ENCODE results near the gene CCDC167.
"Not testable (repeated sequence)": the region's sequence is repeated elsewhere in the genome, so short reads cannot be mapped to it uniquely, and the experiment has no call there.

CCDC167 gene

GRCh38 chr6:37459981-37460800 is 39.5 kb downstream of the CCDC167 start:
- no peak for DNase-seq

- DNase-seq = no peak
Measured at GRCh38 chr6:37456816-37457560, 42.7 kb downstream of the CCDC167 start.

GRCh38 chr6:37456126-37456525 is 43.6 kb downstream of the CCDC167 start:
- DNase-seq = no peak

GRCh38 chr6:37454420-37455140 is 45.1 kb downstream of the CCDC167 start:
- no peak for DNase-seq

- DNase-seq = no peak
Measured at GRCh38 chr6:37452522-37452921, 47.2 kb downstream of the CCDC167 start.

GRCh38 chr6:37451441-37452193 is 48.1 kb downstream of the CCDC167 start:
- no peak for DNase-seq

DNA sequence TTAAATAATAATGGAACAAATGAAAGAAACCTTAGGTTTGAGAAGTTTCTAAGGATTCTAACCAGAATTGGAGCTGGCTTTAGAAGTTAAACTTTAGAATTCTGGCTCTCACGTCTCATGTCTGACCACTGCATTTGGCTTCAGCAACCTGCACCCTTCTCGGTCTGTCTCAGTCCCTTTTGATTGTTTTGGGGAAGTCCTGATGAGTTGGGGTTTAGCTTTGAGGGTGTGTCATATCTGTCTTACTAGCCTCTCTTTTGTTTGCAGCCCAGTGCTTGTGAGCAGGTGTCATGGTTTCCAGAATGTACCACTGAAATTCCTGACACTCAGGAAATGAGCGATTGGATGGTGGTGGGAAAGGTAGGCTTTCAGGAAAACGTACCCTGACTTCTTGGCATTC is 49.7 kb downstream of the CCDC167 start:
- DNase-seq = no peak

DNA sequence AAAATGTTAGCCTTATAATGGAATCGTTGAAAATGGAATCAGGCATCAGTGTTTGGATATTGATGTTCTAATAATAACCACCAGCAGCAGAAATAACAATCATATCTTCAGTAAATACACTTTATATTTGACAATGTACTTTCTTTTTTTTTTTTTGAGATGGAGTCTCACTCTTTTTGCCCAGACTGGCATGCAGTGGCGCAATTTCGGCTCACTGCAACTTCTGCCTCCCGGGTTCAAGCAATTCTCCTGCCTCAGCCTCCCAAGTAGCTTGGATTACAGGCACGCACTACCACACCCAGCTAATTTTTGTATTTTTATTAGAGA is 56.5 kb downstream of the CCDC167 start:
- not testable (repeated sequence) for DNase-seq

DNA sequence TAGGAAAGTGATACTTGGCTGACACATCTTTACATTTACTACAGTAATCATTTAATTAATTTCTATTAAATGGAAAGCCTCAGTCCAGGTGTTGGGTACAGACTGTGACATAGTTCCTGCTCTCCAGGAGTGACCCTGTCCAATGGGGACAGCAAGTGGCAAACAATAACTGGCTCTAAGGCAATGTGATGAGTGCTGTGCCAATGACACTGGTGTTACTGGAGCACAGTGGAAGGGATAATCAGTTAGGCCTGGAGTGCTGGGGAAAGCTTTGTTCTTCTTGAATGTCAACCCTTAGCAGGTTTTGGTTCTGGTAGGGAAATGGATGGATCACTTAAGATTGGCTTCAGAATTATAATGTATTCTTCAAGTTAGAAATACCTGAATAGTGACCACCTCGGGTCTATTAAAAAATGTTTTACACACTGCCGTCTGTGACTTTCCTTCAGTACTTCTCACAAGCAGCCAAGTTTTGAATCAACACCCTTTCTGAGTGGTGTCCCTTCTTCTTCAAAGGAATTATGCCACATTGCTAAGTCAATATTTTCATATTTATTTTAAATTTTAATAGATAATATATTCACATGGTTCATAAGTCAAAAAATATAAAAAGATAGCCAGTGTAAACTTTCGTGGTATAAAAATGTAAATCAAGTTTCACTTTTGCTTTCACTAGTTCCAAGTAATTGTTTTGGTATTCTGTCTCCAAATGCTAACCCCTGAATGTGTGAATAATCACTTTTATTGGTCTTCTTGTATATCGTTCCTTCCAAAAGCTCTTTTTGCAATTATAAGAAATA is 57.1 kb downstream of the CCDC167 start:
- DNase-seq = no peak

- no peak for DNase-seq
Measured at GRCh38 chr6:37441651-37442050, 58.0 kb downstream of the CCDC167 start.

DNA sequence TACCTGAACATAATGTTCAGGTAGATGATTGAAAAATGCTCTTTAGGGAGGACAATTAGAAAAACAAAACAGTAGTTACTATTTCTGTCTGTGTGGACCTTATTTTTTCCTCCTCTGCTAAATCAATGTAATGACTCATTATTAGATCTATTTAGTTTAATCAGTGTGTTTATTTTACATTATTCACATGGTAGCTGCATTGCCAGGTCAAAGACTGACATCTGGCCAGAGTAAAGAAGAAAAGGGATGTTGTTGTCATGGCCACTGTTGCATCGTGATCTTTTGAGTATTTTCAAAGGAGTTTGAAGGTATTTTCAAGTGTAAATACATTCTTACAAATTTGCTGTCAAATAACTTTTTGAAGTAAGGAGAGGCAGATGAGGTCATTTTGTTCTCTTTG is 60.8 kb downstream of the CCDC167 start:
- no peak for DNase-seq

GRCh38 chr6:37435816-37436215 is 63.9 kb downstream of the CCDC167 start:
- no peak for DNase-seq

DNA sequence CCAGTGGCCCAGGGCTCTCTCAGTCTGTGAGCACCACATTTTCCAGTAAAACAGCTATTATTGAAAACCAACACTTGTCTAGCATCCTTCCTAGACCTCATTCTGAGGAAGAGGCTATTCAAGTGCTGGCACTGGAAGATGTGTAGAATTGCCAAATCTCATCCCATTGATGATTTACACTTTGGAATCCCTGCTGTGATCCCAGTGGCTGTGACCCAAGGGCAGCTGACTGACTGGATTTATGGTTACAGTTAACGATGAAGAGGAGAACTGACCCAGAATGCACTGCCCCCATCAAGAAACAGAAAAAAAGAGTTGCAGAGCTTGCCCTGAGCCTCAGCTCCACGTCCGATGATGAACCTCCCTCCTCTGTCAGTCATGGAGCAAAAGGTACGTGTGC is 64.3 kb downstream of the CCDC167 start:
- no peak for DNase-seq

DNA sequence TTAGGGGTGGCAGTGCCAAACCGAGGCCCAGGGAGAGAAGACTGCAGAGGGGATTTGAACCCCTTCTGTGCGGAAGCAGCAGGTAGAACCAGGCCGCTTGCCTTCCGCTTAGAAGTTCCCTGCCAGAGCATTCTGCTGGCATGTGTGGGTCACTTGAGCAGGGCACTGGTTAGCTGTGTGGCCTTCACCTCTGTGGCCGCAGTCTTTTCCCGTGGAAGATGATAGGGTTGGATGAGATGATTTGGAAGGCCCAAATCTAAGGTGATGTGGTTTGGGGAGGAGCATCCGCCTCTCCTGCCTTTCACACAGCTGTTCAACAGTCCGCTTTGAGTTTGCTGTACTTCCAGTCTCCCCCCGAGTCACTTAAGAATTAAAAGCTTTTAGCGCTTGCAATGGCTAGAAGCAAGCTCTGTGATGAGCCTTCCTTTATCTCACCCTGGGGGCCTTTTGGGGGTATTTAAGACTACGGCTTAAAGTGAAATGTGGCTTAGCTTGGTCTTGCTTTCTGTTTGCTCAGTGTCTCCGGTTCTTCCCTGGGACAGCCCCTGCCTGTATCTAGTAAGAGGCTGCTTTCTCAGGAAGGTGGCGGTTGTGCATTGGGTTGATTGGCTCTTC is 65.9 kb downstream of the CCDC167 start:
- DNase-seq = no peak
